HL-60 (cell line): ENCODE measurements around the gene KCNH1.

ENCODE experiments used
- DNase-seq, 2 experiments: peaks; one replicate each; pipeline ENCODE4 v3.0.0-alpha.2; 2010 to 2020; ENCODE audit warnings: low read depth in 1 of 2, low spot score in 1 of 2
- H3K27ac ChIP-seq: fragments of 250-450 bp; sonication (Bioruptor Pico); replicated peaks from 2 replicates; pipeline ENCODE4 v1.5.1; 2020; ENCODE audit warnings: mild to moderate bottlenecking, moderate library complexity
- H3K27me3 ChIP-seq: fragments of 250-450 bp; sonication (Bioruptor Pico); 2 replicates; pipeline ENCODE4 v1.5.1; 2021; ENCODE audit warnings: mild to moderate bottlenecking, moderate library complexity; ENCODE audit not compliant: insufficient read depth, poor library complexity, severe bottlenecking
- H3K4me3 ChIP-seq: replicated peaks from 2 replicates; pipeline ENCODE4 v1.5.1; 2011; ENCODE audit warnings: mild to moderate bottlenecking, control low read depth, low read length; ENCODE audit not compliant: insufficient read depth
- CTCF ChIP-seq: IDR thresholded peaks from one replicate; pipeline ENCODE4 v1.5.1; 2011; ENCODE audit warnings: low read length, control low read depth, inconsistent platforms; ENCODE audit not compliant: insufficient read depth
- GABPA ChIP-seq: IDR thresholded peaks from 2 replicates; pipeline ENCODE4 v1.6.1; 2012; ENCODE audit warnings: low read depth
- POLR2AphosphoS5 ChIP-seq: IDR thresholded peaks from 2 replicates; pipeline ENCODE4 v1.6.1; 2012; ENCODE audit warnings: low read depth
- REST ChIP-seq: IDR thresholded peaks from 2 replicates; pipeline ENCODE4 v1.6.1; 2012; ENCODE audit warnings: low read depth; ENCODE audit not compliant: insufficient replicate concordance
- SPI1 ChIP-seq: IDR thresholded peaks from 2 replicates; pipeline ENCODE4 v1.6.1; 2012; ENCODE audit warnings: low read depth, mild to moderate bottlenecking, borderline replicate concordance

KCNH1 gene

GRCh38 chr1:210724768-210725167, 409.2 kb downstream of the KCNH1 start:
- no peak overlapping the region for H3K4me3 ChIP-seq

GRCh38 chr1:210723646-210724045, 410.3 kb downstream of the KCNH1 start:
- no peaks in the 10 kb centered on the region for H3K27me3 ChIP-seq
- TF ChIP-seq POLR2AphosphoS5 (no peak), SPI1 (no peak), GABPA (no peak), CTCF (no peak), REST (no peak)
- no peak overlapping the region for H3K4me3 ChIP-seq
- H3K27ac ChIP-seq: no peak overlapping the region
- DNase-seq: no peak

More at GRCh38 chr1:210724768-210725167, 409.2 kb downstream of the KCNH1 start:
- no peak for DNase-seq
- Histone ChIP-seq H3K27me3 (no peaks in the 10 kb centered on the region), H3K27ac (no peak overlapping the region)
- TF ChIP-seq REST (no peak), POLR2AphosphoS5 (no peak)

GRCh38 chr1:210722410-210723081, 411.4 kb downstream of the KCNH1 start:
- DNase-seq: no peak

More at GRCh38 chr1:210722410-210723081, 411.4 kb downstream of the KCNH1 start:
- Histone ChIP-seq H3K27me3 (no peaks in the 10 kb centered on the region), H3K27ac (no peak overlapping the region), H3K4me3 (no peak overlapping the region)
- no peak for TF ChIP-seq POLR2AphosphoS5
- no peak for TF ChIP-seq CTCF
- no peak for TF ChIP-seq GABPA
- TF ChIP-seq REST: no peak
- TF ChIP-seq SPI1: no peak
